Erythroblast (primary cell): ENCODE results near the gene RIMS3.

Experiments
- GATA1 ChIP-seq: IDR thresholded peaks from 2 replicates; pipeline ENCODE4 v1.6.1; 2011; ENCODE audit warnings: low read depth, mild to moderate bottlenecking, control low read depth, low read length, moderate library complexity
- POLR2A ChIP-seq: IDR thresholded peaks from 2 replicates; pipeline ENCODE4 v1.6.1; 2011; ENCODE audit warnings: mild to moderate bottlenecking, low read length

- TF ChIP-seq POLR2A (no peak), GATA1 (no peak)
Measured at GRCh38 chr1:40706626-40707025, 41.1 kb upstream of the RIMS3 start.
